IMR-90 (cell line): Measurements from ENCODE around the gene TRDMT1. TPM values are rescaled to one million over a fixed set of nuclear protein-coding genes. Genes with fewer than 3 reads are reported as not detected.

Experiments
- ATAC-seq: fragments of 200-7000 bp; cut with Tn5 transposase; 2 replicates; pipeline ENCODE4 v1.9.1; 2020; ENCODE audit warnings: low read depth, mild to moderate bottlenecking, moderate library complexity
- BruUV-seq: library from RNA; stranded (reverse); fragments of 400-500 nt; replicated peaks from 2 replicates; lab custom pipeline; 2021; lab: Mats Ljungman, UMichigan
- CTCF ChIA-PET: fragments of 300-600 bp; formaldehyde crosslinking; extraction: SDS; loops from one replicate; lab custom pipeline; 2021; ENCODE audit warnings: antibody characterized with exemption; lab: Yijun Ruan, JAX
- POLR2A ChIA-PET: fragments of 300-600 bp; sonication (Branson Sonifier 250); formaldehyde crosslinking; loops from one replicate; lab custom pipeline; 2022; ENCODE audit warnings: antibody characterized with exemption; ENCODE audit not compliant: unreplicated experiment; lab: Charles Lee
- DNase-seq: peaks from one replicate; pipeline ENCODE4 v3.0.0; 2013
- H2AFZ ChIP-seq: replicated peaks from 2 replicates; pipeline ENCODE3; 2013; ENCODE audit warnings: low read length, mild to moderate bottlenecking; ENCODE audit not compliant: poor library complexity
- H2AK5ac ChIP-seq: 2 replicates; pipeline ENCODE4 v1.6.1; 2013; ENCODE audit warnings: low read depth, low read length, inconsistent platforms
- H2AK9ac ChIP-seq: replicated peaks from 2 replicates; pipeline ENCODE3; 2013; ENCODE audit warnings: mild to moderate bottlenecking, low read depth, low read length, moderate library complexity; ENCODE audit not compliant: poor library complexity
- H2BK120ac ChIP-seq: 2 replicates; pipeline ENCODE4 v1.6.1; 2013; ENCODE audit warnings: low read depth, low read length, inconsistent platforms
- H2BK15ac ChIP-seq: 3 replicates; pipeline ENCODE4 v1.6.1; 2013; ENCODE audit warnings: low read depth, low read length, inconsistent platforms
- H2BK20ac ChIP-seq: 2 replicates; pipeline ENCODE4 v1.6.1; 2013; ENCODE audit warnings: low read depth, mild to moderate bottlenecking, inconsistent platforms, low read length, moderate library complexity
- H2BK5ac ChIP-seq: 2 replicates; pipeline ENCODE4 v1.6.1; 2013; ENCODE audit warnings: mild to moderate bottlenecking, low read depth, low read length, inconsistent platforms; ENCODE audit not compliant: poor library complexity, severe bottlenecking
- H3K14ac ChIP-seq: replicated peaks from 2 replicates; pipeline ENCODE4 v1.6.1; 2013; ENCODE audit warnings: low read depth, low read length, inconsistent platforms
- H3K18ac ChIP-seq: 2 replicates; pipeline ENCODE4 v1.6.1; 2013; ENCODE audit warnings: low read depth, low read length, control low read depth
- H3K23ac ChIP-seq: 2 replicates; pipeline ENCODE4 v1.6.1; 2013; ENCODE audit warnings: low read depth, low read length, inconsistent platforms
- H3K27ac ChIP-seq: 2 replicates; pipeline ENCODE4 v1.5.1; 2013; ENCODE audit warnings: mild to moderate bottlenecking, control low read depth, low read length; ENCODE audit not compliant: insufficient read depth
- H3K27me3 ChIP-seq: 2 replicates; pipeline ENCODE4 v1.6.1; 2013; ENCODE audit warnings: low read length; ENCODE audit not compliant: control insufficient read depth, insufficient read depth
- H3K36me3 ChIP-seq: 2 replicates; pipeline ENCODE4 v1.6.1; 2013; ENCODE audit warnings: low read length, mixed read lengths; ENCODE audit not compliant: control insufficient read depth, insufficient read depth
- H3K4ac ChIP-seq: 2 replicates; pipeline ENCODE4 v1.6.1; 2013; ENCODE audit warnings: low read depth, low read length, inconsistent platforms
- H3K4me1 ChIP-seq: 2 replicates; pipeline ENCODE4 v1.6.1; 2013; ENCODE audit warnings: low read length, mixed read lengths; ENCODE audit not compliant: control insufficient read depth, insufficient read depth
- H3K4me2 ChIP-seq: 2 replicates; pipeline ENCODE4 v1.6.1; 2013; ENCODE audit warnings: low read depth, mild to moderate bottlenecking, control low read depth, low read length, moderate library complexity
- H3K4me3 ChIP-seq: 2 replicates; pipeline ENCODE4 v1.5.1; 2013; ENCODE audit warnings: low read depth, mild to moderate bottlenecking, control low read depth, low read length, moderate library complexity; ENCODE audit not compliant: insufficient read depth
- H3K56ac ChIP-seq: 2 replicates; pipeline ENCODE4 v1.6.1; 2013; ENCODE audit warnings: low read length, inconsistent platforms; ENCODE audit not compliant: insufficient read depth; ENCODE audit errors: extremely low read depth
- H3K79me1 ChIP-seq, 2 experiments: 2 replicates each; pipeline ENCODE4 v1.6.1; 2013; ENCODE audit warnings: low read length in 2 of 2, inconsistent platforms in 1 of 2, low read depth in 1 of 2
- H3K9ac ChIP-seq: 2 replicates; pipeline ENCODE4 v1.6.1; 2013; ENCODE audit warnings: low read depth, low read length, control low read depth
- H3K9me1 ChIP-seq: 2 replicates; pipeline ENCODE4 v1.6.1; 2013; ENCODE audit warnings: low read length, inconsistent platforms; ENCODE audit not compliant: insufficient read depth
- H3K9me3 ChIP-seq: 2 replicates; pipeline ENCODE4 v1.6.1; 2013; ENCODE audit warnings: low read length; ENCODE audit not compliant: control insufficient read depth, insufficient read depth
- H4K20me1 ChIP-seq: 2 replicates; pipeline ENCODE4 v1.6.1; 2013; ENCODE audit warnings: low read length, inconsistent platforms; ENCODE audit not compliant: insufficient read depth
- H4K5ac ChIP-seq: 2 replicates; pipeline ENCODE4 v1.6.1; 2013; ENCODE audit warnings: mild to moderate bottlenecking, low read depth, low read length, control low read depth
- H4K8ac ChIP-seq, 2 experiments: 2 replicates each; pipeline ENCODE4 v1.6.1; 2013; ENCODE audit warnings: low read depth in 2 of 2, low read length in 2 of 2, control low read depth in 1 of 2, inconsistent platforms in 1 of 2
- H4K91ac ChIP-seq: 2 replicates; pipeline ENCODE4 v1.6.1; 2013; ENCODE audit warnings: low read depth, low read length, inconsistent platforms; ENCODE audit not compliant: insufficient read depth
- CEBPB ChIP-seq: IDR thresholded peaks from 2 replicates; pipeline ENCODE4 v1.6.1; 2012; ENCODE audit warnings: low read depth, low read length, improper control_type of control experiment
- CTCF ChIP-seq: conservative IDR thresholded peaks from 2 replicates; pipeline ENCODE4 v1.5.1; 2012; ENCODE audit warnings: mild to moderate bottlenecking, low read depth, low read length, improper control_type of control experiment
- ELK1 ChIP-seq: fragments of 150-350 bp; IDR thresholded peaks from 2 replicates; pipeline ENCODE4 v1.6.1; 2016; ENCODE audit warnings: low read depth, mild to moderate bottlenecking, low read length, moderate library complexity, borderline replicate concordance
- FOS ChIP-seq: fragments of 150-350 bp; IDR thresholded peaks from 2 replicates; pipeline ENCODE4 v1.6.1; 2016; ENCODE audit warnings: low read depth, low read length
- MAFK ChIP-seq: IDR thresholded peaks from 2 replicates; pipeline ENCODE4 v1.6.1; 2012; ENCODE audit warnings: low read depth, low read length, improper control_type of control experiment
- MXI1 ChIP-seq: IDR thresholded peaks from 2 replicates; pipeline ENCODE4 v1.6.1; 2012; ENCODE audit warnings: low read depth, mild to moderate bottlenecking, low read length, moderate library complexity, borderline replicate concordance
- NFE2L2 ChIP-seq: fragments of 150-350 bp; IDR thresholded peaks from 2 replicates; pipeline ENCODE4 v1.6.1; 2016; ENCODE audit warnings: low read depth, mild to moderate bottlenecking, low read length
- SMC3 ChIP-seq: fragments of 150-350 bp; IDR thresholded peaks from 2 replicates; pipeline ENCODE4 v1.6.1; 2016; ENCODE audit warnings: low read depth, mild to moderate bottlenecking, antibody characterized with exemption, low read length, moderate library complexity
- USF2 ChIP-seq: fragments of 150-350 bp; IDR thresholded peaks from 2 replicates; pipeline ENCODE4 v1.6.1; 2017; ENCODE audit warnings: mild to moderate bottlenecking, antibody characterized with exemption, low read length, low read depth
- WGBS, 2 experiments: methylation state at CpG; one replicate each; pipeline versions ENCODE4 v1.1.5 to v1.1.7; 2013; ENCODE audit warnings: missing lambda C conversion rate in 2 of 2; ENCODE audit not compliant: insufficient read length in 1 of 2; ENCODE audit errors: extremely low coverage in 2 of 2; 5-methylcytosine and 5-hydroxymethylcytosine counted together
- dilution Hi-C: fragments of 300-500 bp; cut with HindIII; formaldehyde crosslinking; loops from one replicate; pipeline ENCODE4 v1.14.3; 2018; ENCODE audit warnings: low sequenced_read_pairs; ENCODE audit not compliant: unreplicated experiment
- in situ Hi-C: fragments of 300-500 bp; cut with MboI; formaldehyde crosslinking; loops from 3 replicates; pipeline ENCODE4 v1.14.3; 2019; ENCODE audit warnings: low sequenced_read_pairs, inconsistent platforms, mixed read lengths
- intact Hi-C: fragments of 100-400 bp; cut with micrococcal nuclease; formaldehyde crosslinking; loops from 2 replicates; pipeline ENCODE4 v1.10.0; 2022
- polyA plus RNA-seq, 3 experiments: library from polyadenylated mRNA; depleted of rRNA; stranded (reverse); fragments of >200 nt; gene quantifications; 2 replicates each; pipeline ENCODE4 v1.2.3, GENCODE V29; 2012; ENCODE audit warnings: low replicate concordance in 1 of 3
- total RNA-seq: library from RNA; depleted of rRNA; stranded (reverse); fragments of >200 nt; gene quantifications from 2 replicates; pipeline ENCODE4 v1.2.3, GENCODE V29; 2012

TRDMT1 gene
- total and polyA plus RNA-seq, 2 of the 4 experiments (the other 2 are of a cell fraction) = 2.1 to 4.7 TPM

GRCh38 chr10:17236468-17237148 lies 35.1 kb upstream of the TRDMT1 start:
- Histone ChIP-seq H4K8ac (no peak overlapping the region), H3K14ac (no peak overlapping the region), H3K18ac (no peak overlapping the region), H4K5ac (no peak overlapping the region), H2BK15ac (no peak overlapping the region), H4K91ac (no peak overlapping the region), H3K23ac (no peak overlapping the region), H3K56ac (no peak overlapping the region), H3K9ac (no peak overlapping the region), H2BK5ac (no peak overlapping the region), H3K79me1 (peaks cover 15 to 30% of the 10 kb centered on the region in 2 experiments), H2AFZ (no peak overlapping the region), H3K9me1 (no peaks in the 10 kb centered on the region), H3K4me2 (no peak overlapping the region), H2BK20ac (no peak overlapping the region), H4K20me1 (peaks cover 72% of the 10 kb centered on the region), H3K36me3 (peaks cover 38% of the 10 kb centered on the region), H2BK120ac (no peak overlapping the region), H2AK9ac (no peak overlapping the region), H3K27me3 (no peaks in the 10 kb centered on the region), H3K4ac (no peak overlapping the region), H2AK5ac (no peak overlapping the region), H3K4me1 (peaks cover 11% of the 10 kb centered on the region), H3K4me3 (no peak overlapping the region), H3K9me3 (no peaks in the 10 kb centered on the region; the same call in 1 of the 2 replicates), H3K27ac (no peak overlapping the region)
- ATAC-seq = no peak
- in situ Hi-C loops = no loop called here
- no TSS peak for BruUV-seq
- ChIA-PET CTCF (interaction anchor here (1.6 kb wide), 1 partner anchor 20 kb away, joined by 3 read pairs; no protein-coding TSS in a partner anchor), POLR2A (no interaction called here)
- DNase-seq = no peak
- intact Hi-C loops = no loop called here
- WGBS, 2 experiments = no CpG with 5 or more reads among the region's 1 CpG
- no peak for TF ChIP-seq CEBPB
- TF ChIP-seq MAFK = no peak
- TF ChIP-seq MXI1 = no peak
- no peak for TF ChIP-seq FOS
- no peak for TF ChIP-seq ELK1
- TF ChIP-seq USF2 = no peak
- no peak for TF ChIP-seq CTCF
- TF ChIP-seq SMC3 = no peak
- TF ChIP-seq NFE2L2 = no peak
- dilution Hi-C loops = no loop called here
